GM12878 (cell line): Measurements from ENCODE around the gene CDC42EP3. TPM values are rescaled to one million over a fixed set of nuclear protein-coding genes. Genes with fewer than 3 reads are reported as not detected.

ENCODE experiments used
- ATAC-seq: fragments of 200-7000 bp; cut with Tn5 transposase; 3 replicates; pipeline ENCODE4 v1.9.1; 2020; ENCODE audit warnings: mild to moderate bottlenecking, moderate library complexity
- BruUV-seq: library from RNA; stranded (reverse); fragments of 400-500 nt; replicated peaks from 2 replicates; lab custom pipeline; 2021; lab: Mats Ljungman, UMichigan
- CTCF ChIA-PET: fragments of 300-600 bp; sonication (Branson Sonifier 250); formaldehyde crosslinking; extraction: SDS; loops from one replicate; lab custom pipeline; 2021; ENCODE audit warnings: inconsistent platforms; lab: Yijun Ruan, JAX
- POLR2A ChIA-PET: fragments of 350-600 bp; formaldehyde crosslinking; extraction: SDS; loops from one replicate; lab custom pipeline; 2021; ENCODE audit warnings: inconsistent platforms; lab: Charles Lee
- RAD21 ChIA-PET: fragments of 300-600 bp; sonication (Branson Sonifier 250); formaldehyde crosslinking; loops from one replicate; lab custom pipeline; 2023; ENCODE audit warnings: antibody characterized with exemption; ENCODE audit not compliant: unreplicated experiment; lab: Charles Lee
- SMC1A ChIA-PET: fragments of 300-600 bp; sonication (Branson Sonifier 250); formaldehyde crosslinking; loops from one replicate; lab custom pipeline; 2023; ENCODE audit not compliant: unreplicated experiment, uncharacterized antibody; lab: Charles Lee
- DNase-seq: peaks from one replicate; pipeline ENCODE4 v3.0.0-alpha.2; 2011; ENCODE audit warnings: low read depth, low spot score
- FAIRE-seq: peaks from 3 replicates; lab custom pipeline; 2011; peaks lifted over from hg19 to GRCh38; lab: Jason Lieb, UNC
- H2AFZ ChIP-seq: 2 replicates; pipeline ENCODE4 v1.6.0; 2011; ENCODE audit warnings: low read depth, low read length, control low read depth; ENCODE audit not compliant: control insufficient read depth
- H3K27ac ChIP-seq: 2 replicates; pipeline ENCODE4 v1.5.1; 2011; ENCODE audit warnings: control low read depth; ENCODE audit not compliant: control insufficient read depth, insufficient read depth
- H3K27me3 ChIP-seq, 2 experiments: replicated peaks in 1 of 2; 2 replicates each; pipeline versions ENCODE4 v1.6.0 to v1.6.1; 2011; ENCODE audit warnings: low read length in 1 of 2; ENCODE audit not compliant: control insufficient read depth in 2 of 2, insufficient read depth in 2 of 2
- H3K36me3 ChIP-seq, 2 experiments: 2 replicates each; pipeline ENCODE4 v1.5.1; 2011; ENCODE audit warnings: low read length in 1 of 2; ENCODE audit not compliant: control insufficient read depth in 2 of 2, insufficient read depth in 2 of 2
- H3K4me1 ChIP-seq: 2 replicates; pipeline ENCODE4 v1.6.1; 2011; ENCODE audit warnings: mild to moderate bottlenecking, low read length, moderate library complexity, mixed read lengths; ENCODE audit not compliant: control insufficient read depth, insufficient read depth
- H3K4me2 ChIP-seq: 2 replicates; pipeline ENCODE4 v1.6.0; 2011; ENCODE audit warnings: control low read depth; ENCODE audit not compliant: control insufficient read depth, insufficient read depth
- H3K4me3 ChIP-seq: fragments of 200-600 bp; sonication (generic); 2 replicates; pipeline ENCODE4 v1.5.1; 2016
- H3K79me2 ChIP-seq: 2 replicates; pipeline ENCODE4 v1.6.0; 2011; ENCODE audit warnings: low read length; ENCODE audit not compliant: control insufficient read depth, insufficient read depth
- H3K9ac ChIP-seq: 2 replicates; pipeline ENCODE4 v1.8.0; 2011; ENCODE audit warnings: low read length, control low read depth, mixed read lengths; ENCODE audit not compliant: control insufficient read depth, insufficient read depth
- H3K9me3 ChIP-seq: replicated peaks from 3 replicates; pipeline ENCODE4 v1.5.1; 2011; ENCODE audit warnings: mild to moderate bottlenecking, low read length; ENCODE audit not compliant: control insufficient read depth, insufficient read depth
- H4K20me1 ChIP-seq: 2 replicates; pipeline ENCODE4 v1.6.0; 2011; ENCODE audit not compliant: control insufficient read depth, insufficient read depth
- HCFC1 ChIP-seq: fragments of 150-350 bp; IDR thresholded peaks from 2 replicates; pipeline ENCODE4 v1.6.1; 2014; ENCODE audit warnings: low read length
- POLR2AphosphoS5 ChIP-seq: IDR thresholded peaks from 2 replicates; pipeline ENCODE4 v1.6.1; 2011; ENCODE audit warnings: mild to moderate bottlenecking, low read length, inconsistent platforms
- RAD51 ChIP-seq: fragments of 450-650 bp; IDR thresholded peaks from 2 replicates; pipeline ENCODE4 v1.6.1; 2016; ENCODE audit warnings: moderate library complexity, mild to moderate bottlenecking, inconsistent platforms
- WGBS: methylation state at CpG from one replicate; pipeline ENCODE4 v1.1.6; 2016; ENCODE audit warnings: low lambda C conversion rate; ENCODE audit not compliant: insufficient replicate concordance, insufficient coverage; ENCODE audit errors: missing lambda C conversion rate; 5-methylcytosine and 5-hydroxymethylcytosine counted together
- in situ Hi-C: fragments of 300-500 bp; cut with MboI; formaldehyde crosslinking; loops from 9 replicates; pipeline ENCODE4 v1.14.3; 2018; ENCODE audit warnings: mixed read lengths
- intact Hi-C: fragments of 100-400 bp; cut with micrococcal nuclease; formaldehyde crosslinking; loops from one replicate; pipeline ENCODE4 v1.14.2; 2022; ENCODE audit not compliant: unreplicated experiment
- polyA plus RNA-seq, 11 experiments: library from polyadenylated mRNA; depleted of rRNA in 4 of 11; unstranded in 6 of 11; stranded (reverse) in 5 of 11; fragments of >200 nt; fragmentation: Nextera tagmentation in 4 of 11; fragmentation: Illumina TruSeq in 1 of 11; extraction: Ambion mirVana in 4 of 11; extraction: Trizol in 1 of 11; gene quantifications; 1 replicate in 1 of 11; 2 replicates in 10 of 11; pipeline versions ENCODE4 v1.2.1 to v1.2.3, GENCODE V29; 2011 to 2016; ENCODE audit warnings: inconsistent platforms in 2 of 11, missing spikeins in 2 of 11, low read depth in 1 of 11
- total RNA-seq, 4 experiments: library from RNA; depleted of rRNA in 3 of 4; stranded (reverse); fragments of >200 nt in 3 of 4; fragmentation: Illumina TruSeq in 1 of 4; extraction: Trizol in 1 of 4; gene quantifications; 2 replicates each; pipeline versions ENCODE4 v1.2.1 to v1.2.3, GENCODE V29; 2013 to 2021
- TF ChIP-seq, protein P1 (sequence below): fragments of 450-650 bp; IDR thresholded peaks from 2 replicates; pipeline ENCODE4 v1.6.1; 2016; ENCODE audit warnings: mild to moderate bottlenecking
- TF ChIP-seq, protein P2 (sequence below): fragments of 450-650 bp; IDR thresholded peaks from 2 replicates; pipeline ENCODE4 v1.6.1; 2017; ENCODE audit warnings: mild to moderate bottlenecking, moderate library complexity

The CDC42EP3 gene
- total and polyA plus RNA-seq, 10 of the 15 experiments (the other 5 are each of a cell fraction or from before 2014, with no cell fraction given) = 11.8 to 86.9 (median 52.9) TPM

DNA sequence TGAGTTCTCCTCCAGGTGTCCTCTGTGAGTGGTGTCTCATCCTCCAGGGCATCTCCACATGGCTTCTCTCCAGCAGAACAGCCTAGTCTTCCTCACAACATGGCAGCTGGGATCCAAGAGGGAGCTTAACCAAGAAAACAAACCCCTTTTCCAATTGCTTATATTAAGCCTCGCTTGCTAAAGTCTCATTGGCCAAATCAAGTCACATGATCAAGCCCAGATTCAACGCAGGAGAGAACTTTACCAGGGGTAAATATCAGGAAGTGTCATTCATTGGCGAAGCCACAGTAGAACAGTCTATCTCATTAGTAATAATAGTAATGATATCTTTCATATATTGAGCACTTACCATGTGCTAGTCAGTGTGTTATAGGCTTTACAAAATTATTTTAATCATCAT, 53.1 kb downstream of the CDC42EP3 start:
- H3K4me2 ChIP-seq = 0 out of 2 replicates have a peak overlapping the region, but pooled peaks have one; percentile 34
- no peak overlapping the region; the same call in 1 of the 2 replicates for H3K4me3 ChIP-seq
- no peaks in the 10 kb centered on the region for H4K20me1 ChIP-seq
- in situ Hi-C loops = no loop called here
- peaks cover 27% of the 10 kb centered on the region for H3K4me1 ChIP-seq
- ATAC-seq (peak; percentile 8), DNase-seq (no peak), FAIRE-seq (peak; percentile 61)
- peaks cover 30% of the 10 kb centered on the region for H3K79me2 ChIP-seq
- no peak overlapping the region for H2AFZ ChIP-seq
- H3K27me3 ChIP-seq = no peaks in the 10 kb centered on the region
- ChIA-PET POLR2A (interaction anchor here (0.6 to 10.2 kb wide), 18 partner anchors 10 to 1130 kb away, joined by 3 to 166 read pairs (median 4); no protein-coding TSS in a partner anchor), RAD21 (interaction anchor here (1.3 to 9.9 kb wide), 13 partner anchors 11 to 214 kb away, joined by 3 to 176 read pairs (median 16); partner anchors contain the start of gene CDC42EP3), CTCF (interaction anchor here (1.0 to 7.1 kb wide), 11 partner anchors 11 to 263 kb away, joined by 3 to 32 read pairs (median 4); no protein-coding TSS in a partner anchor), SMC1A (interaction anchor here (0.8 to 10.2 kb wide), 18 partner anchors 11 to 233 kb away, joined by 3 to 178 read pairs (median 23); partner anchors contain the start of gene CDC42EP3)
- H3K27ac ChIP-seq = peak overlapping the region; percentile 57
- TF ChIP-seq RAD51 = peak; percentile 91
- TF ChIP-seq HCFC1 = no peak
- TF ChIP-seq, protein P1, sequence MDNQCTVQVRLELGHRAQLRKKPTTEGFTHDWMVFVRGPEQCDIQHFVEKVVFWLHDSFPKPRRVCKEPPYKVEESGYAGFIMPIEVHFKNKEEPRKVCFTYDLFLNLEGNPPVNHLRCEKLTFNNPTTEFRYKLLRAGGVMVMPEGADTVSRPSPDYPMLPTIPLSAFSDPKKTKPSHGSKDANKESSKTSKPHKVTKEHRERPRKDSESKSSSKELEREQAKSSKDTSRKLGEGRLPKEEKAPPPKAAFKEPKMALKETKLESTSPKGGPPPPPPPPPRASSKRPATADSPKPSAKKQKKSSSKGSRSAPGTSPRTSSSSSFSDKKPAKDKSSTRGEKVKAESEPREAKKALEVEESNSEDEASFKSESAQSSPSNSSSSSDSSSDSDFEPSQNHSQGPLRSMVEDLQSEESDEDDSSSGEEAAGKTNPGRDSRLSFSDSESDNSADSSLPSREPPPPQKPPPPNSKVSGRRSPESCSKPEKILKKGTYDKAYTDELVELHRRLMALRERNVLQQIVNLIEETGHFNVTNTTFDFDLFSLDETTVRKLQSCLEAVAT = no peak
- TF ChIP-seq POLR2AphosphoS5 = 0 out of 2 replicates have a peak, but pooled peaks have one; percentile 45
- TF ChIP-seq, protein P2, sequence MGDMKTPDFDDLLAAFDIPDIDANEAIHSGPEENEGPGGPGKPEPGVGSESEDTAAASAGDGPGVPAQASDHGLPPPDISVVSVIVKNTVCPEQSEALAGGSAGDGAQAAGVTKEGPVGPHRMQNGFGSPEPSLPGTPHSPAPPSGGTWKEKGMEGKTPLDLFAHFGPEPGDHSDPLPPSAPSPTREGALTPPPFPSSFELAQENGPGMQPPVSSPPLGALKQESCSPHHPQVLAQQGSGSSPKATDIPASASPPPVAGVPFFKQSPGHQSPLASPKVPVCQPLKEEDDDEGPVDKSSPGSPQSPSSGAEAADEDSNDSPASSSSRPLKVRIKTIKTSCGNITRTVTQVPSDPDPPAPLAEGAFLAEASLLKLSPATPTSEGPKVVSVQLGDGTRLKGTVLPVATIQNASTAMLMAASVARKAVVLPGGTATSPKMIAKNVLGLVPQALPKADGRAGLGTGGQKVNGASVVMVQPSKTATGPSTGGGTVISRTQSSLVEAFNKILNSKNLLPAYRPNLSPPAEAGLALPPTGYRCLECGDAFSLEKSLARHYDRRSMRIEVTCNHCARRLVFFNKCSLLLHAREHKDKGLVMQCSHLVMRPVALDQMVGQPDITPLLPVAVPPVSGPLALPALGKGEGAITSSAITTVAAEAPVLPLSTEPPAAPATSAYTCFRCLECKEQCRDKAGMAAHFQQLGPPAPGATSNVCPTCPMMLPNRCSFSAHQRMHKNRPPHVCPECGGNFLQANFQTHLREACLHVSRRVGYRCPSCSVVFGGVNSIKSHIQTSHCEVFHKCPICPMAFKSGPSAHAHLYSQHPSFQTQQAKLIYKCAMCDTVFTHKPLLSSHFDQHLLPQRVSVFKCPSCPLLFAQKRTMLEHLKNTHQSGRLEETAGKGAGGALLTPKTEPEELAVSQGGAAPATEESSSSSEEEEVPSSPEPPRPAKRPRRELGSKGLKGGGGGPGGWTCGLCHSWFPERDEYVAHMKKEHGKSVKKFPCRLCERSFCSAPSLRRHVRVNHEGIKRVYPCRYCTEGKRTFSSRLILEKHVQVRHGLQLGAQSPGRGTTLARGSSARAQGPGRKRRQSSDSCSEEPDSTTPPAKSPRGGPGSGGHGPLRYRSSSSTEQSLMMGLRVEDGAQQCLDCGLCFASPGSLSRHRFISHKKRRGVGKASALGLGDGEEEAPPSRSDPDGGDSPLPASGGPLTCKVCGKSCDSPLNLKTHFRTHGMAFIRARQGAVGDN = peak; percentile 49; the same call in 1 of the 2 replicates
- no TSS peak for BruUV-seq
- WGBS = 64% methylated on average over 3 of the region's 3 CpGs
- H3K9me3 ChIP-seq = no peaks in the 10 kb centered on the region; the same call in 2 of the 3 replicates
- intact Hi-C loops = no loop called here
- H3K9ac ChIP-seq = no peak overlapping the region
- H3K36me3 ChIP-seq = no peaks in the 10 kb centered on the region
